Endodermal cell (in vitro differentiated cells): Measurements from ENCODE around the gene OTOP2. TPM values are rescaled to one million over a fixed set of nuclear protein-coding genes. Genes with fewer than 3 reads are reported as not detected.
A peak's percentile ranks its signal among the peaks of the same experiment; 100 is the strongest.

Experiments used
- DNase-seq: peaks from one replicate; pipeline ENCODE4 v3.0.0-alpha.2; 2017
- H3K27ac ChIP-seq: 2 replicates; pipeline ENCODE4 v1.5.1; 2013; ENCODE audit warnings: mild to moderate bottlenecking, low read depth, low read length, moderate library complexity
- H3K27me3 ChIP-seq: 2 replicates; pipeline ENCODE4 v1.6.1; 2013; ENCODE audit warnings: mild to moderate bottlenecking, low read length, moderate library complexity; ENCODE audit not compliant: insufficient read depth, control insufficient read depth, poor library complexity, severe bottlenecking
- H3K36me3 ChIP-seq: 2 replicates; pipeline ENCODE4 v1.7.0; 2013; ENCODE audit warnings: mild to moderate bottlenecking, low read length, moderate library complexity; ENCODE audit not compliant: control insufficient read depth, insufficient read depth
- H3K4me1 ChIP-seq: one replicate; pipeline ENCODE4 v1.7.0; 2013; ENCODE audit warnings: low read length; ENCODE audit not compliant: control insufficient read depth, insufficient read depth
- H3K4me3 ChIP-seq: 2 replicates; pipeline ENCODE4 v1.5.1; 2013; ENCODE audit warnings: mild to moderate bottlenecking, low read length, moderate library complexity
- H3K9ac ChIP-seq: 2 replicates; pipeline ENCODE4 v1.6.1; 2013; ENCODE audit warnings: mild to moderate bottlenecking, low read length, moderate library complexity; ENCODE audit not compliant: poor library complexity, severe bottlenecking; ENCODE audit errors: extremely low read depth
- H3K9me3 ChIP-seq: 2 replicates; pipeline ENCODE4 v1.6.1; 2013; ENCODE audit warnings: mild to moderate bottlenecking, low read length, moderate library complexity; ENCODE audit not compliant: control insufficient read depth
- H3K27ac Mint-ChIP-seq: 2 replicates; pipeline ENCODE4 v1.8.0; 2020; ENCODE audit warnings: mixed read lengths
- H3K27me3 Mint-ChIP-seq: 2 replicates; pipeline ENCODE4 v1.8.0; 2021; ENCODE audit warnings: mild to moderate bottlenecking, mixed read lengths; ENCODE audit not compliant: insufficient read depth
- H3K36me3 Mint-ChIP-seq: 2 replicates; pipeline ENCODE4 v1.8.0; 2020; ENCODE audit warnings: low read depth, mixed read lengths
- H3K4me1 Mint-ChIP-seq: 2 replicates; pipeline ENCODE4 v1.8.0; 2020; ENCODE audit warnings: mixed read lengths
- H3K4me3 Mint-ChIP-seq: 2 replicates; pipeline ENCODE4 v1.8.0; 2020; ENCODE audit warnings: mild to moderate bottlenecking, moderate library complexity, mixed read lengths
- H3K9me3 Mint-ChIP-seq: 2 replicates; pipeline ENCODE4 v1.8.0; 2020; ENCODE audit warnings: mild to moderate bottlenecking, mixed read lengths
- CTCF ChIP-seq: fragments of 200-600 bp; sonication (generic); conservative IDR thresholded peaks from 2 replicates; pipeline ENCODE4 v1.5.0; 2021; ENCODE audit warnings: antibody characterized with exemption, mild to moderate bottlenecking
- WGBS, 2 experiments: methylation state at CpG; one replicate each; pipeline versions ENCODE4 v1.1.5 to v1.1.7; 2013; ENCODE audit warnings: missing lambda C conversion rate in 2 of 2, mixed read lengths in 1 of 2; ENCODE audit not compliant: insufficient coverage in 1 of 2, insufficient read length in 1 of 2; 5-methylcytosine and 5-hydroxymethylcytosine counted together
- total RNA-seq, 2 donors: library from RNA; stranded (reverse); fragmentation: NEBNext Ultra II Directional in 1 of 2; extraction: Animal tissue kit (Norgen Biotek cat#: 25700) in 1 of 2; gene quantifications; 2 replicates in 1 of 2; 3 replicates in 1 of 2; pipeline ENCODE4 v1.2.1, GENCODE V29; 2021

OTOP2 gene
- total RNA-seq, 2 donors from 2014 or later, result not detected

GRCh38 chr17:74978240-74978639 is 54.2 kb downstream of the OTOP2 start:
- Histone ChIP-seq H3K9me3 (no peaks in the 10 kb centered on the region), H3K27ac (no peak overlapping the region), H3K36me3 (no peaks in the 10 kb centered on the region), H3K4me3 (no peak overlapping the region), H3K27me3 (peaks cover 42% of the 10 kb centered on the region), H3K9ac (no peak overlapping the region), H3K4me1 (peaks cover 4% of the 10 kb centered on the region)
- Mint-ChIP-seq H3K27me3 (peaks cover 49% of the 10 kb centered on the region), H3K4me1 (peaks cover 4% of the 10 kb centered on the region), H3K9me3 (no peaks in the 10 kb centered on the region), H3K36me3 (no peaks in the 10 kb centered on the region), H3K4me3 (no peak overlapping the region), H3K27ac (no peak overlapping the region)
- WGBS, 2 experiments, result 77% methylated on average over 3 of the region's 3 CpGs; no CpG with 5 or more reads in 1 of the 2 experiments
- no peak for TF ChIP-seq CTCF
- DNase-seq, result no peak

- peaks cover 4% of the 10 kb centered on the region for H3K4me1 Mint-ChIP-seq
- Histone ChIP-seq H3K27me3 (peaks cover 29% of the 10 kb centered on the region), H3K36me3 (no peaks in the 10 kb centered on the region), H3K4me1 (peaks cover 4% of the 10 kb centered on the region), H3K4me3 (no peak overlapping the region), H3K27ac (no peak overlapping the region), H3K9me3 (no peaks in the 10 kb centered on the region), H3K9ac (no peak overlapping the region)
- DNase-seq, result peak; percentile 43
- no peak overlapping the region for H3K4me3 Mint-ChIP-seq
- no peaks in the 10 kb centered on the region for H3K36me3 Mint-ChIP-seq
- no peak for TF ChIP-seq CTCF
- no peak overlapping the region for H3K27ac Mint-ChIP-seq
- H3K27me3 Mint-ChIP-seq, result peaks cover 36% of the 10 kb centered on the region
- WGBS, 2 experiments, result 85 to 89% methylated on average over 13 to 17 of the region's 17 CpGs
- no peaks in the 10 kb centered on the region for H3K9me3 Mint-ChIP-seq
Measured at GRCh38 chr17:74979408-74980146, 55.5 kb downstream of the OTOP2 start.

DNA sequence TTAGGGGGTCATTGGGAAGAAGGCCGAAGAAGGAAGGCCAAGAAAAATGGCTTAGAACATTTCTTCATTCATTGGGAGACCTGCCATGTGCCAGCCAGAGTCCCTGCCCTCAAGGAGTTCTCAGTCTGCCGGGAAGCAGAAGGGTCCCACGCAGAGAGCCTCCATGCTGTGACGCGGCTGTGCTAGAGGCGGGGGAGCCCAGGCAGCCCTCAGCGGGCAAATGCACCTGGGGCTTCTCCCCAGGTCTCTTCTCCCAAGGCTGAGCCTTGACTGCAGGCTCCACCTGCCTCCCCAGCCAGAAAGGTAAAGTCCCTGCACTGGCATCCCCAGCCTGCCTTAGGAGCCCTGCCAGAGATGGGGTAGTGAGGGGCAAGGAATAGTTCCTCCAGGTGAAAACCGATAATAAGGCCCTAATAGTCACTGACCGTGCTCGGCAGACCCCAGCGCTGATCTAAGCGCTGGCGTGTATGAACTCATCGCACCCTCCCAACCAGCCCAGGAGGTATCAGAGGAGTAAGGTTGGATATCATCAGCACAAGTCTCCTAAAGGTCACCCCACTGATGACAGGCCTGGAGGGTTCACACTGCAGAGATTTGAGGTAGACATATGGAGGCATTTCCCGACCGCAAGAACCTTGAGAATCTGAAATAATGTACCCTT is 57.4 kb downstream of the OTOP2 start:
- DNase-seq, result peak; percentile 71
- Mint-ChIP-seq H3K36me3 (no peaks in the 10 kb centered on the region), H3K27me3 (peaks cover 19% of the 10 kb centered on the region), H3K4me3 (peak overlapping the region; percentile 74), H3K4me1 (peaks cover 6% of the 10 kb centered on the region), H3K27ac (peak overlapping the region; percentile 97), H3K9me3 (no peaks in the 10 kb centered on the region)
- peak overlapping the region; percentile 95 for H3K4me3 ChIP-seq
- no peaks in the 10 kb centered on the region for H3K9me3 ChIP-seq
- H3K9ac ChIP-seq, result peak overlapping the region; percentile 72
- peaks cover 15% of the 10 kb centered on the region for H3K27me3 ChIP-seq
- no peaks in the 10 kb centered on the region for H3K36me3 ChIP-seq
- H3K27ac ChIP-seq, result peak overlapping the region; percentile 50
- 83 to 90% methylated on average over 11 to 16 of the region's 16 CpGs for WGBS, 2 experiments
- H3K4me1 ChIP-seq, result peaks cover 4% of the 10 kb centered on the region
- no peak for TF ChIP-seq CTCF
